CD4-positive, alpha-beta T cell treated with Interleukin-6 at 100 ng/mL for 8 hours (primary cell): ENCODE results near the gene GRAMD1B.
A peak's percentile ranks its signal among the peaks of the same experiment; 100 is the strongest.

Experiments
- DNase-seq: peaks from one replicate; pipeline ENCODE4 v3.0.0-alpha.2; 2020; ENCODE audit warnings: mixed read lengths, low spot score

Gene GRAMD1B

DNA sequence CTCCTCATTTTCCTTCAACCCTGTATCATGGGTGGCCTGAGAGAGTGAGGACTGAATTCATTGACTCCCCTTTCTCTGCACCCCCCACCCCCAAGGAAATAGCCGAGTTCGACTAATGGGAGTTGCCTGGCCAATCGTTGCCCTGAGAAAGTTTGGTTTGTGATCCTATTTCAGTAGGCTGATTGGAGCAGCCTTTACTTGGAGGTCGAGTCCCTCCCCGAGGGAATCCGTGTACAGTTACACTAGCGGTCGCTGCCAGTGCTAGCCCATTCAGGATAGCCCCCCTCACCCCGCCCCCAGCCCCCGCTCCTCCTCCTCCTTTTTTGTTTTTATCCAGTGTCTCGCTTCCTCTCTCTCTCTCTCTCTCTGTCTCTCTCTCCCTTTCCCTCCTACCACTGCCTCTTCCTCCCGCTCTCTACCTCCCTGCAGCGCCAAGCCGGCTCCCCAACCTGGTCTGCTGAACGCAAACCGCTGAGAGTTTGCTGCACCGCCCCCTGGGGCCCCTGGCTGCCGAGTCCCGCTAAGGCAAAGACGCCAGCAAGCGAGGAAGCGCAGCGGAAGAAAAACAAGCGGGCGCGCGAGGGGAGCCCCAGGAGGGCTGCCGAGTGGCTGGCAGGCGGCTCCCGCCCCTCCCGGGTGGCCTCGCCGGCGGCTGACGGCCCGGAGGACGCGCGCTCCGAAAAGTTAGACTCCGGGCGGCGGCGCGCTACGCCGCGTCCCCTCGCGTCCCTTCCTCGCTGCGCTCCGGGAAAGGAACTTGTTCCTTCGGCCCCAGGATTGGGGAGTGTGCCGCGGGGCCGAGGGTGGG, at the start of gene GRAMD1B:
Gene GRAMD1B (plus strand): TSS at position 357 of the 808 bp plus-strand sequence. CDS start 524 bp downstream, outside the sequence.
- peak; percentile 72 for DNase-seq

DNA sequence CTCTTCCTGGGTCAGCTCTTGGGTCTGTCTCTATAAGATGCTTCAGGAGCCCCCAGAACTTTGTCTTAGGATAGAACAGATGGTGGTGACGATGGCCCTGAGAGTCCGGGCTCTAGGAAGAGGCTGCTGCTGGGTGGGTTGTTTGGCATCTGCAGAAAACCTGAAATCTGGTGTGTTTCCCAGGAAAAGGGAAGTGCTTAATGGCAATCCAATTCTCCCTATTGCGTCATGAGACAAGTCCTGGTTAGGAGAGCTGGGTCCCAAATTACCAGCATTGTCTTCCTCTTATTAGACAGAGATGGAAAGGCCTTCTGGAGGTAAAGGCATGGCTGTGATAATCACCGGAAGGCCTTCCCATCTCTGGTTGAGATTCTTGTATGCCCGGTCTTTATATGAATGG, 48.9 kb upstream of the GRAMD1B start:
- no peak for DNase-seq

DNA sequence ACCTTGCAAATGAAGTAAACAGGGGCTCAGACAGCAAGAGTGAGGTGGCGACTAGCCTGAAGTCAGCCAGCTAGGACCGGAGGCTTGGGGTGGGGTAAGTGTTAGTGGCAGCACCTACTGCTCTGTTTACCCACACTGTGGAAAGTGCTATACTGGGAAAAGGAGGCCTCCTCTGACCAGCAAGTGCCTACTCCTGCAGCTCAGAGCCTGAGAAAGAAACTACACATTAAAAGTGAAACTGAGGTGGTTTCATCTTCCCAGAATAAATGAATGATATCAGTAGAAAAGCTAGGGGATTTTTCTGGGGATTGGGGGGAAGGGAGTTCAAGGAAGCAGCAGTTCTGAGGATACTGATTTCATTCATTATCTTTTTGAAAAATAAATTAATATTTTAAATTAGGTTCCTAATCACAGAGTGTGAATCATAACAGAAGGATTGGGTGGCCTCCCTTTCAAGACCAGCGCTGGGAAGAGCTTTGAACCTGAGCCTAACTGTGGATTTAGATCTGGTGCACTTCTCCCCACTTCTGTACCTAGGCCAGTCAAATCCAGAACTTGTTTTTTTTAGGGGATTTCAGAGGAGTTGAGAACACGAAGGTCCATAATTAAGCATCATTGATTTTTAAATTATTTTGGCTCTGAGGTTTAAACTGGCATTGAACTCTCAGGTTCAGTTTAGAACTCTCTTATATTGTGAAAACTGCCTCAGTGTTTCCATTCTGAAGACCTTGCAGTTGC, 48.1 kb upstream of the GRAMD1B start:
- peak; percentile 4 for DNase-seq

DNA sequence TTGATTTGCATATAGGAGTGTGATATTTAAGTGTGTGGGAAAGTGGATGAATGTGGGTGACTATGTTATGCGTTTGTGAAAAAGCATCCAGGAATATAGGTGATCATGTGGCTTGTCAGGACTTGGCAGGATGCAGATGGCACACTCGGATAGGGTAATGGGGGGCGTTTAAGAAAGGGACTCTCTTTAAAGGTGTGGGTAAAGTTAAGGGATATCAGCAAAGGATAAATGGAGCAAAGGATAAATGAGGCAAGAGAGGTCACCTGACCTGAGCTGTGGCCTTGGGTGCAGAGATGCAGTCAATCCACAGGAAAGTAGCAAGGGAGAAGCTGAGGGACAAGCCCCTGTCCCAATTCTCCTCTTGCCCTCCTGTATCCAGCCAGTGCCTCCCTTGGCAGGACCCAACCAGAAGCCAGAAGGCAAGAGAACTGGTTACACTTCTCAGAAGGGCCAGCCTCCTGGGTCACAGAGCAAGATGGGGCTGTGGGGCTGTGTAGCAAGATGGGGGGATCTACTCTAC, 47.5 kb upstream of the GRAMD1B start:
- DNase-seq, result no peak

DNA sequence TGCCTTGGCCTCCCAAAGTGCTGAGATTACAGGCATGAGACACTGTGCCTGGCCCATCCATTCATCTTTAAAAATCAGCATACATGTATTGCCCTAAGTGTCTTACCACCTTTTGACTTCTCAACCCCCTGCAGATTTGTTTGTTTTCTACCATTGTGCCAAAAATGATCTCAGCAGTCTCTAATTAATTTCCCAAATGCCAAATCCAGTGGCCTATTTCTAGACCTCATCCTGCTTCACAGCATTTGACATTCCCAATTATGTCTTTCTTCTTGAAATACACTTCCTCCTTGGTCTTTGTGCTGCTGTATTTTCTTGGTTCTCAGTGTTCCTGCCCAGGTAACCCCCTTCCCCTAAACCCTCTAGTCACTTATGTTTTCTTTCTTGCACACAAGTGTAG, 46.0 kb upstream of the GRAMD1B start:
- DNase-seq, result no peak

DNA sequence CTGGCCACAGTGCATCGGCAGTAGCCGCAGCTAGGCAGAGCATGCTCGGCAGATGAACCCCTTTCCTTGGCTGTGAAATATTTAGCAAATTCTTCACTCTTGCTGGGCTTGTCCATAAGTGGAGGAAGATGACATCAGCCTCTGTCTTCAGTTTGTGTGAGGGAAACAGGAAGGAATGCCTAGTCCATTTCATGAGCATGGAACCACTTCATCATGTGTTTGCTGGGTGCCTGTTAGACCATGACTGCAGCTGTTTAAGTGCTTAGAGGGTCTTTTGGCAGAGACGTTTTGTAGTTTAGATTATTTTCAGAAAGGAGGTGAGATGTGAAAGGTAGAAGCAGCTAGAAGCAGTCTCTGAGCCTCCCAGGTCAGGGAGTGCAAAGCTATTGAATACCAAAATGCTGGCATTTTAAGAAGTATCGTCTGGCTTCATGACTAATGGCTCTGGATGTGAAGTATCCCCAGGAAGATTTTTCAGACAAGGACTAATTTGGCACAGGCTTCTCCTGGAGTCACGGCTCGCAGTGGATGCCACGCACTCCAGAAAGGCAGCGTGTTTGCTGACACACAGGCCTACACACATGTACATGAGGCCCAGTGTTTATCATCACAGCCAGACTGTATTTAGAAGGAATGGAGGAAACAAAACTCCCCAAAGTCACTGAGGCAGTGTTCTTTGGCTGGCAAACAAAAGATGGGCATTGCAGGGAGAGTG, 43.1 kb upstream of the GRAMD1B start:
- no peak for DNase-seq

DNA sequence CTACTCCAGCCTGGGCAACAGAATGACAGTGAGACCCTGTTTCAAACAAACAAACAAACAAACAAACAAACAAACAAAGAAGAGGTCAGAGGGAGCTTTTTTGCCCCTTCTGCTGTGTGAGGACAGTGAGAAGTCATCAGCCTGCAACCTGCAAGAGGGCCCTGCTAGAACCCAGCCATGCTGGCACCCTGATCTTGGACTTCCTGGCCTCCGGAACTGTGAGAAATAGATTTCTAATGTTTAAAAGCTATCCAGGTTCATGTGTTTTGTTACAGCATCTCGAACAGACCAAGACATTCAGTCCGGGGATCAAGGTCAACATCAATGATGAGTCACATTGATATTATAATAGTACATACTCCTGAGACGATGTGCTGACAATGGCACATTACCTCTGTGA, 41.4 kb upstream of the GRAMD1B start:
- no peak for DNase-seq

DNA sequence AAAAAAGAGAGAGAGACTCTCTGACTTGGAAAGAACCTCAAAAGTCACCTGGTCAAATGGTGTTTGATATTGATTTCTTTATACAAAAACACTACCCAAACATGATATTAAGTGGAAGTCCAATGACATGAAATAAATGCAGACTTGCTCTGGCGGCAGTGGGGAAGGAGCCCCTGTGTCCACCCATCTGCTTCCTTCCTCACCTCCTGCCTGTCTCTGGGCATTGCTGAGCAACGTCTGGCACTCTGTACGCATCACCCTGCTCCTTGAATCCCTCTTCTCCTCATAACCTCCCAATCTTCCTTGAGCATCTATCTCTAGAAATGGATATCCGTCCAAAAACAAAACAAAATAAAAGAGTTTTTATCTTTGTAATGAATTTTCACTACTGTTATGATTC, 39.9 kb upstream of the GRAMD1B start:
- no peak for DNase-seq

DNA sequence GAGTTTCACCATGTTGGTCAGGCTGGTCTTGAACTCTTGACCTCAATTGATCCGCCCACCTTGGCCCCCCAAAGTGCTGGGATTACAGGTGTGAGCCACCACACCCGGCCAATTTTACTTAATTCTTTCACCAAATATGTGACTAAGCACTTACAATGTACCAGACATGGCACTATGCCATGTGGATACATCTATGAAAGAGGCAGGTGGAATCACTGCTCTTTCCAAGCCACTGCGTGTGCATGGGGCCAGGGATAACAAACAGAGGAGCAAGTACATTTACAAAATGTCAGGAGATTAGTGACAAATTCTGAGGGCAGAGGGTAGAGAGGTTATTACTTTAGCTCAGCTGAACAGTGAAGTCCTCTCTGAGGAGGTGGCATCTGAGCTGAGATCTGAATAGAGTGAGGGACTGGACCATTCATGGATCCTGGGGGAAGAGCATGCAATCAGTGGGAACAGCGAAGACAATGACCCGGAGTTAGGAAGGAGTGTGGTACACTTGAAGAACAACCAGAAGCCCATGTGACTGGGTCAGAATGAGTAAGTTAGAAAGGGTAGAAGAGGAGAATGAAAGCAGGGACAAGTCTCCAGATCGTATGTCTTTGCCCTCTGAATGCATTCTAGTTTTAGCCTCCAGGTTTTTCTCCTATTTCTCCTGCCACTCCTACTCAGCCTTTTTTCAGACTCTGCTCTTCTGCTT, 38.3 kb upstream of the GRAMD1B start:
- no peak for DNase-seq

DNA sequence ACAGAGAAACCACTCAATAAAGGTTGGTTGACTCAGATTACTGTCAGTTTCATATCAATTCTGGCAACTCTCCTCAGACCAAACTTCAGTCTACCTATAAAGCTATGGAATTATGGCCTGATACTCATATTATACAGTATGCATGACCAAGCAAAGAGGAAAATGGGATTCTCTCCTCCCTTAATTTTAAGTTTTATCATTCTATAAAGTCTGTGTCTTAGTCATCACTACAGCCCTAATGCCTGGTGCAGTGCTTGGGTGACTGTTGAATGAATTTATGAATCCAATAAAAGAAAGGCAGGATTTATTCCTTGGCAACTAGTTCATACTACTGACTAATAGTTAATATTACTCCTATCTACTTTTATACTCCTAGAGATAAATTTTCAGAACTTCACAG, 37.6 kb upstream of the GRAMD1B start:
- DNase-seq, result no peak

DNA sequence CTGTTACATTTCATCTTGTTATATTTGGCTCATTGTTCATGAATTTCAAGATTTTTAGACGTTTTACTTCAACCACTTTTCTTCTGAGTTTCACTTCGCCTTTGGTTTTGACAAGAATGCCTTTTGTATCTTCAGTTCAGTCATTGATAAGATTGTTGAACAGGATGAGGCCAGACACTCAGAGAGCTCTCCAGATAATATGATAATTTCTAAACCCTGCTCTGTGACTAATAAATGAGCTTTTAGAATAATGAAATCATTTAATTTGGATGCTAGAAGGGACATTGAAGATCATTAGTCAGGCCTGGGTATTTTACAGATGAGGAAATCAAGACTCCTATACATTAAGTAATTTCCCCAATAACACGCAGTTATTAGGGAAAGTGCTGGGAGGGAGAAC, 37.2 kb upstream of the GRAMD1B start:
- DNase-seq, result no peak

DNA sequence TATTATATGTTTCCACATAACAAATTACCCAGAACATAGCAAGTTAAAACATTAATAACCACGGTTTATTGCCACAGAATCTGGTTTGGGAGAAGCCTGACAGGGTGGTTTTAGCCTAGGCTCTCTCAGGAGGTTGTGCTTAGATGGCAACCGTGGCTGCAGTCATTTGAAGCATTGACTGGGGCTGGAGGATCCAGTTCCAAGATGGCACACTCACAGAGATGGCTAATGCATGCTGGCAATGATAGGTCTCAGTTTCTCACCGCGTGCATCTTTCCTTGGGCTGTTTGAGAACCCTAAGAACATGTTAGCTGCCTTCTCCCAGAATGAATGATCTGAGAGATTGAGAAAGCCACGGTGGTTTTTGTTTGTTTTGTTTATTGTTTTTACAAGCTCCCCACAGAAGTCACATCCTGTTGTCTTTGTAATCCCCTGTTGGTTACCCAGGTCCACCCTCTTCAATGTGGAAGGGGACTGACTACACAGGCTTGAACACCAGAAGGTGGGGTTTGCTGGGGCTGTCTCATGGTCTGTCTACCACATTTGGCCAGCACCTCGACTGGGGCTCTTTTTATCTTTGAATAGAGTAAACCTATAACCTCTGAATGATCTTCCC, 36.6 kb upstream of the GRAMD1B start:
- DNase-seq, result no peak

DNA sequence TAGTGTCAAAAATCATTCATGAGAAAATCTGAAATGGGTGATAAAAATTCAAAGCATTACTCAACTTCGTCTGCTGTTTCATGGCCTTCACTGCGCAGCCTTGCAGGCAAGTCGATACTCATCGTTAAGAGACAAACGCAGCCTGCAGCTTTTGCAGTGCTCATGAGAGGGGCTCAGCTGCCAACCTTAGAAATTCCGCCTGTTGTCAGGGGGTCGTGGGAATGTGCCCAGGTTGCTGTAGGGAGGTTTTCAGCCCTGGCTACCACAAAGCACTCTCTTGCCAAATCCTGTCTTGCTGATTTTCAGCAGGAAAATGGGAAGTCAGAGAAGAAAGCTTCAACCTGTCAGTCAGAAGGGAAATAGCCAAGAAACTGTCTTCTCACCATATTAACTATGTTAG, 25.4 kb upstream of the GRAMD1B start:
- DNase-seq, result no peak

DNA sequence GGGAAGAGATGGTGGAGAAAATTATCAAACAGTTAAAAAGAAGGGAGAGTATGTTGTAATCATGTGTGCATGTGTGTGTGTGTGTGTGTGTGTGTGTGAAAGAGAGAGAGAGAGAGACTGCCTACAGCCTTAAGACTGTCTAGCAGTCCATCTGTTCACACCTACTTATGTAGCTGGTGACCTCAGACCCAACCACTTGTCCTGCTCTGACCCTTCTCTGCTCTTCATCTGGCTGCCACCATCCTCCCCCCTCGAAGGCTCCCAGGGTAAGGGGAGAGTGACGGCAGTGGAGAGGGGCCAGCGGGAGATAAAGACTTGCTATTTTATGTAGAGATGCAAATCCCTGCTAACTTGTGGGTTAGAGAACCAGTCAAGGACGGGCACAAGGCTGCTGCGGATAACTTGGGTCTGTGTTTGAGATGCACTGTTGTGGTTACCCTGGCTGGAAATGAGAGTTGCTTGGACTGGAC, 24.9 kb upstream of the GRAMD1B start:
- no peak for DNase-seq

DNA sequence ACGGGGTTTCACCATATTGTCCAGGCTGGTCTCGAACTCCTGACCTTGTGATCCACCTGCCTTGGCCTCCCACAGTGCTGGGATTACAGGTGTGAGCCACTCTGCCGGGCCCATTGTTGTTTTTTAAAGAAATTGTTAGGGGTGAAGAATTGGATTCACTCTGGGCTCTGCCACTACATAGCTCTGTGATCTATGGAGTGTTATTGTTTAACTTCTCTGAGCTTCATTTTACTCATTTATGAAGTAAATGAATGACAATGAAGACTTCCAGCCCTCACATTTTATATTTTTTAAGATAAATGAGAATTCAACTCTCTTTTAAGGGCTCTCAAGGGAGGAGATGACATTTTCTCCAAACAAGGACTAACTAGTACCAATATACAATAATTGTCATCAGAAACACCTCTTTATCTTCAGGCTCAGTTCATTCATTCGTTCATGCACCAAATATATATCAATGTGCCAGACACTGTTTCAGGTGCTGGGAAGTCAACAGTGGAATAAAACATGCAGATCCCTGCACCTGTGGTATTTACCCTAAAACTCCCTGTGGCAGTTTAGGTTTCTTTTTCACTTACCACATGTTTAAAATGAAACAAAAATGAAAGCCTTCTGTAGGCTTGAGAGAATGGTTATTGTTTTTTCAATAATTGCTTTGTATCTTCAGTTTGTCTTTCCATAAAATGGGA, 23.5 kb upstream of the GRAMD1B start:
- no peak for DNase-seq

DNA sequence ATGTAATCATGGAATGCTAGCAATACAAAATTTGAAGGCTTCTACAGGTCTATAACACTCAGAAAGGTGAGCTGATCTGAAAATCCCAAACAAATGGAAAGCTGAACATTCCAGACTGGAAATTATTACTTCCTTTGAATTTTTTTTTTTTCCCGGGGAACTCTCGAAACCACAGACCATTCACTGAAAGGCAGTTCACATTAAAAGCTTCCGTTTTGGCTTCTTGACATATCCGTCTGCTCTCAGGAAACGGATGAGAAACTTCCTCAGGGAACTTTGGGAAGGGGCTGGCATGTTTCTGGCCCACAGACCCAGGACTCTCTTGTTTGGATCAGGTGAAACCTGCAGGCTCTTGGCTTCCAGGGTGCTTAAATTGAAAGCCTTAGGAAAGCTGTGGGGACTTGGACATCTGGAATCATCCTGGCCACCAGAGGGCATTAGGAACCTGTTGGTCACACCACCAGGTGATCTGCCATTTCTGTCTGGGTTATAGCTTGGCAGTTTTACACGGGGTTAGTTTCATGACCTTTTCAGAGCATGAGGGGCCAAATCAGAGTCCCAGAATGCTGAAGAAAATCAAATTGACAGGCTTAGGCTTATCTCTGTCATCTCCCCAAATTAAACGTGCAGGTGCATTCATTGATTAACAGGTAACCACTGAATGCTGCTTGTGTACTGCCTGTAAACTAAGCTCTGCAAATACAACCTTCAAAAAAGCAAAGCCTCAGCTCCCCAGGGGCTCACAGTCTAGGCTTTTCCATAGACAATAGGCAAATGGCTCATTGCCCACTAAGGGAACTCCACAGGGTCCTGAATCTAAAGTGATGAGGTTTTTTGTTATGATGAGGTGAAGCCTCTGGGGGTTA, 22.7 kb upstream of the GRAMD1B start:
- peak; percentile 64 for DNase-seq

DNA sequence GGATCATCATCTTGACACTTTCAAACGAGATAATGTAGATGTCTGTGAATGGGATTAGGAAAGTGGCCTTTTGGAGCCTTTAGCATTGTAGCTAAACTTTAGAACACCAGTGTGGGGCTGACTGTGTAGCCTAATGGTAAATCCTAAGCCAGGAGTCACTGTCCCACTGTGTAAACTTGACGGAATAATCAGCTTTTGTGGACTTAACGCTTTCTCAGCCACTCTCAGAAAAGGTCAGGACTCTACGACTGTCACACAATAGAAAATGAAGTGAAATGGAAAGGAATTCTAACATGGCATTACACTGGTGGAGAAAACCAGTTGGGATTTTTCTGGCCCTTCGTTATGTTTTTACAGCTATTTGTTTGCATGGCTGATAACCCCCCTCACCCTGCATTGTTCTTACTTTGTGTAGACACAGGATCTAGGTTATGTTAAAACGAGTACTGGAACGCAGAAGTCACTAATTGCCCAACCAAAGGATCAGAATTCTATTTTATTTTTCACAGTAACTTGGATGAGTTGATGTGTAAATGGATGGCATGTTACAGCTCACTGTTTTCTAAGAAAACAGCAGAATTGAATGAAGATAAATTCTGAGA, 22.0 kb upstream of the GRAMD1B start:
- DNase-seq, result no peak

DNA sequence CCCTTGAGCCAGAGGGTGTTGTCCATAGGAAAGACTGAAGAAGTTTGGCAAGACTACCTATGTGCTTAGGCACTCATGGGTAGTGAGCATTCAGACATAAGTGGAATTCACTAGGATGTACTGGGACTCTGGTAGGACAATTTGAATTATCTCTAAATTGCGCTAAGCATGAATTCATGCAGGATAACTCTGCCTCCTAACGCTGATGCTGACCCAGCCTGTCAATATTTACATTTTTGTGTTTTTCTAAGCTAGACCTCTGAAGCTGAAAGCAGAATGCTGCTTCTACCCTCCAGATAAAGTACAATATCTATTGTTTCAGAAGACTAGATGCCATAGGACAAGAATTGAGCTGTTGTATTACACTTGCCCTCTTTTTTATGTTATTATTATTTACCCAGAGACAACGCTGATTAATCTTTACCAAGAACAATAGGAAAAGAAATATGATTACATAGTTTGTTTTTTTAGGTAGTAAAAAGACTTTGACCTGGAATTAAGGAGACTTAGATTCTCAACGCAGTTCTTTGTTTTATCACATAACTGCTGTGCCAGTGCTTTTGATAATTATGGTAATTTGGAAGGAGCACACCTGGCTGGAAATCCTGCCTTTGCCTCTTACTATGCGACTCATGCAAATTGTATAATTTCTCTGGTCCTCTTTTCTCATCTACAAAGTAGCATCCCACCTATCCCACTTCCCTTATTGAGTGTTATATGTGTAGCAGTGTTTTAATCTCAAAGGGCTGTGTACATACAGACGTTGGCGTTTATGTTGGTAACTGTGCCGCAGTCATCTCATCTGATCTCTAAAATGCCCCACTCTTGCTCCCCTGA, 21.2 kb upstream of the GRAMD1B start:
- DNase-seq, result no peak
